A549 treated with DMSO at 1 μM for 4 hours (cell line): ENCODE results near the gene ZNF90. TPM values are rescaled to one million over a fixed set of nuclear protein-coding genes. Genes with fewer than 3 reads are reported as not detected.

ENCODE experiments used
- total RNA-seq: library from RNA; stranded (reverse); fragments of 200-300 nt; extraction: Qiagen RNA extraction; gene quantifications from 5 replicates; pipeline ENCODE4 v1.2.3, GENCODE V29; 2022; ENCODE audit warnings: low read depth

ZNF90 gene
- total RNA-seq, result not detected in 5 replicates

DNA sequence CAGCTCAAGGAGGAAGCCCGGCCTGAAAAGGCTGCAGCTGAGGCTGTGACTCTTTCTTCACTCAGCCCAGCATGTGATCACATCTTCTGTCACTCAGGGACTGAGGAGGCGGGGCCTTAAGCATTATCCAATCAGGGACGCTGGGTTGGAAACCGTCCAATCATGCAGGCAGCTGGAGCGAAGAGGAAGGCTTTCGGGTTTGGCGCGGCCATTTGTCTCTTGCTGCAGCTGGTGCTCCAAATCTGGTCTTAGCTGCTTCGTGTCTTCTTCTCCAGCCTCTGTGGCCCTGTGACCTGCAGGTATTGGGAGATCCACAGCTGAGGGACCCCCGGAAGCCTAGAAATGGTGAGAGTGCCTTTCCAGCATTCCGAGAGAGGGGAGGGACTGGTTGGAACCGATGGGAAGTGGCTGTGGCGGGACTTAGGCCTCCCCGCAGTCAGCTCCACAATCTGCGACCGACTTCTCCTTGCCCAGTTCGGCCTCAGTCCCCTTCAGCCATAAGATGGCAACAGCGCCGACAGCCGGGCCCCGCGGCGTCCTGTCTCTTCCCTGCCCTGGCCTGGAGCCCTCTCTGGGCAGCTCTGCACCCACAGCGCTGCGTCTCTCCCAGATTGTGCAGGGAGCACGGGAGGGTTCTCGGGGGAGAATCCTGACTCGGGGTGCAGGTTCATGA is at the start of gene ZNF90:
ZNF90 (plus strand) TSS at position 210 of the 673 bp plus-strand sequence; CDS start at position 343, 133 bp downstream.

DNA sequence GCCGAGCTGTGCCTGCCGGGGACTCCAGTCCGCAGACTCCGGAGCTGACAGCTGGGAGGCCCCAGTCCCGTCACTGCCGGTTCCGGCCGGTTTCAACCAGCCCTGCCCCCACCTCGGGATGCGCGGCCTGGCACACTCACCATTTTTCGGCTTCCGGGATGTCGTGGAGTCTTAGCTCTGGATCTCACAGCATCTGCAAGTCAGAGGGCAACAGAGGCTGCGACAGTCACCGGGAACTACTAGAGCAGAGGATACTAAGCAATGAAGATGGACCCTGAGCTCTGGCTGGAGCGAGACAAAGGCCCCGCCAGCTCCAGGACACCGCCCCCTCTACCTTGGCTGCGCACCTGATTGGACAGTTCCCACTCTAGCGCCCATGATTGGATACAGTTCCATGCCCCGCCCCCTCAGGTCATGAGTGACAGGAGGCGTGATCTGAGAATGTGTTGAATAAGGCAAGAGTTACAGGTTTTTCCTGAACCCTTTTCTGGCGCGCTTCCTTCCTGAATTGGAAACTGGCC is 38.5 kb upstream of the ZNF90 start, which contains the start of gene ZNF682:
ZNF682 (minus strand) TSS at position 303 of the 521 bp plus-strand sequence; CDS start at position 143, 160 bp downstream.

DNA sequence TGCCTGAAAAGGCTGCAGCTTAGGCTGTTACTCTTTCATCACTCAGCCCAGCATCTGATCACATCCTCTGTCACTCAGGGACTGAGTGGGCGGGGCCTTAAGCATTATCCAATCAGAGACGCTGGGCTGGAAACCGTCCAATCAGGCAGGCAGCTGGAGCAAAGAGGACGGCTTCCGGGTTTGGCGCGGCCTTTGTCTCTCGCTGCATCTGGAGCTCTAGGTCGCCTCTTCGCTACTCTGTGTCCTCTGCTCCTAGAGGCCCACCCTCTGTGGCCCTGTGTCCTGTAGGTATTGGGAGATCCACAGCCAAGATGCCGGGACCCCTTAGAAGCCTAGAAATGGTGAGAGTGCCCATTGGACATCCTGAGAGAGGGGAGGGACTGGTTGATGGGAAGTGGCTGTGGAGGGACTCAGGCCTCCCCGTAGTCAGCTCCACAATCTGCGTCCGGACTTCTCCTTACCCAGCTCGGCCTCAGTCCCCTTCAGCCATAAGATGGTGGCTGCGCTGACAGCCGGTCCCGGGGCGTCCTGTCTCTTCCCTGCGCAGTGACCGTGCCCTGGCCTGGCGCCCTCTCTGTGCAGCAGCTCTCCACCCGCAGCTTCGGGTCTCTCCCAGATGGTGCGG is 89.3 kb downstream of the ZNF90 start, which contains the start of gene ZNF486:
ZNF486 (plus strand) TSS at position 195 of the 625 bp plus-strand sequence; CDS start at position 312, 117 bp downstream.

Other genes with a start within 250 kb of the ZNF90 start
- not detected in 5 replicates for gene ZNF253, start 212.1 kb upstream of the ZNF90 start, total RNA-seq
- gene ZNF93, start 177.1 kb upstream of the ZNF90 start, total RNA-seq, result not detected in 5 replicates
- gene ZNF682, start 38.5 kb upstream of the ZNF90 start, total RNA-seq, result not detected in 5 replicates
- not detected in 5 replicates for gene ZNF486, start 89.2 kb downstream of the ZNF90 start, total RNA-seq